Activated gamma-delta T cell treated with anti-CD3 and anti-CD28 coated beads, Interleukin-2, amount 50 U/mL, for 16 hours (primary cell): Measurements from ENCODE around the gene EMILIN1.

Experiments used
- DNase-seq: peaks from one replicate; pipeline ENCODE4 v3.0.0-alpha.2; 2020; ENCODE audit warnings: low read depth

Gene EMILIN1

DNA sequence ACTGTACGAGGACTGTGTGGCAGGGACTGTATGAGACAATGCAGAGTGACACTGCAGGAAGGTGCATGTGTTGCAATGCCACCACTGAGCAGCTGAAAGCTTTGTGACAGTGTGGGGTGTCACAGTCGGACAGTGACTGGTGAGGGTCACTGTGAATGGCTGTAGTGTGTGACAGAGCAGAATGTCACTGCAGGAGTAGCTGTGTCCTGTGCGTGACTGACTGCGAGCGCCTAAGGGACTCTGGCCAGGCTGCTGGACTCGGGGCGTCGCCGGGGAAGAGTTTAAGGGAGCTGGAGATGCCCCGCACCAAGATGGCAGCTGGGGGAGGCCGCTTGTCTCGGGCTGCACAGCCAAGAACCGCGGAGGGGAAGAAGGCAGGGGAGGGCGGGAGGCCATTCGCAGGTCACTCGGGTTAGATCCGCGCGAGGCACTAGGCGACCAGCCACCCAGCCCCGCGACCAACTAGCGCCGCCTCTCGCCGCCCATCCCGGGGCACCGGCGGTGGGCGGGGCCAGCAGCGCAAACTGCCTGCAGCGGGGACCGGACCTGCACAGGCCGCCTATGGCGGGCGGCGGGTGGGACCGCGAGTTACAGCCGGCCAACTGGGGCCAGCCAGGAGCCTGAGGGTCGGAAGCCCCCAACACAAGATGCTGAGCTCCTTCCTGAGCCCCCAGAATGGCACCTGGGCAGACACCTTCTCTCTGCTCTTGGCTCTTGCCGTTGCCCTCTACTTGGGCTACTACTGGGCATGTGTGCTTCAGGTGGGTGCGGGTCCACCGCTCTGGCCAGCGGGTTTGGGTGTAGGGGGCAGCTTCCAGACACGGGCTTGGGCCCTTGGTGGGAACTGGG lies 45.1 kb downstream of the EMILIN1 start, which contains the start of gene ABHD1:
Gene ABHD1, plus strand, starts transcription at position 514 of the 849 bp plus-strand sequence. Its CDS starts 134 bp downstream, at position 648.
- DNase-seq, result peak; percentile 46

DNA sequence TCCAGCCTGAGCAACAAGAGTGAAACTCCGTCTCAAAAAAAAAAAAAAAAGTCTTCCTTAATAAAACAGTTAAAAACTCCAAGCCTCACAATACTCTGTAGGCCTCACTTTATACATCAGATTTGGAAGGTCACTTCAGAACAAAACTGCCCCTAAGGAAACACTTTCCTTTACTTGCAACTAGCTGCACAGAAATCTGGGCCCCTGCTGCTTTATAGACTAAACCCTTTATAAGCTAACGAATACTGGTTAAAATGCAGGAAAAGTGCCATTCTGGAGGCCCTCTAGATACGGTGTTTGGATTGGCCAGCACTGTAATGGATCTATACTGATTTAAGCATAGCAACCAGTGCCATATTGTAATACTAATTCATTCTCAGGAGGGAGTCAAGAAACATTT lies 46.7 kb downstream of the EMILIN1 start:
- DNase-seq, result no peak

DNA sequence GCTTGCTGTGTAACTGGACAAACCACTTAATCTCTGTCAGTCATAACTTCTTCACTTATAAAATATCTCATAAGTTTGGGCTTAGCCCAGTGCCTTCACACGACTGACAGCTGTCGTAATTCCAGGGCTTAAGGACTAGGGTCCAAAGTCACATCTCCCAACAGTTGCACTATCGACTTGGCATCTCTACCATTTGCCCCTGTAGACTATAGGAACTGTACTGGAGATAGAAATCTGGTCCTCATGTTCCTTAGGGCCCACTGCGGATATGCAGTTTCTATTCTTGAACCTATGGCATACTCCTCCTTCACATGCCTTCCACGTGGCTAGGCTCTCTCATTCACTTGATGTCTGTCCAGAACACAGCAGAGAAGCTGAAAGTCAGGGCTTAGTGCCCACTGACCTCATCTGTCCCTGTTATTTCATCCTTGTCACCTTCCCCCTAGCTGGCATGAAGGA lies 47.9 kb downstream of the EMILIN1 start:
- no peak for DNase-seq

DNA sequence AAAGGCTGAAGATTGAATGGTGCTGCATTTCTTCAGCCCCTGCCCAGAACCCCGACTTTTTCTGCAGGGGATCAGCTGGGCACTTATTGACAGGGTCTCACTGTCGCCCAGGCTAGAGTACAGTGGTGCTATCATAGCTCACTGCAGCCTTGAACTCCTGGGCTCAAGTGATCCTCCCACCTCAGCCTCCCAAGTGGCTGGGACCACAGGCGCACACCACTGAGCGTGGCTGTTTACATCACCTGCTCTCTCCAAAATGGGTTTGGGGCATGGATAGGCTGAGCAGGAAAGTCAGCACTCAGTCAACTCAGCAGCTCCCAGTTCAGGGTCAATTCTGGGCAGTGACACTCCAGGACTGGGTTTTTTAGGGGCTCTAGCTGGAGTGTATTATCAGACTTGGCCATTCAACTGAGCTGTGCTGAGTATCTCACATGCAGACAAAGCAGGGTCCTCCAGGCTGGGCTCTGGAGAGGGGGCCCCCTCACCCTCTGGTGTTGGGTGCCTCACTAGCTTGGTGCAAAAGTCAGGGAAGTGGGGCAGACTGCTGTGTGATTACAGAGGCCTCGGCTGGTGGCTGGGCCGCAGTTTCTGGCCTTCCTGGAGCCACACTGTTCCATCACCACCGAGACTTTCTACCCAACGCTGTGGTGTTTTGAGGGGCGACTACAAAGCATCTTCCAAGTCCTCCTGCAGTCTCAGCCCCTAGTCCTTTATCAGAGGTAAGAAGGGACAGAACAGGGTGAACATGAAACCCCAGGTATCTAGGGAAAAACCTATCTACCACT lies 49.7 kb downstream of the EMILIN1 start:
- no peak for DNase-seq

DNA sequence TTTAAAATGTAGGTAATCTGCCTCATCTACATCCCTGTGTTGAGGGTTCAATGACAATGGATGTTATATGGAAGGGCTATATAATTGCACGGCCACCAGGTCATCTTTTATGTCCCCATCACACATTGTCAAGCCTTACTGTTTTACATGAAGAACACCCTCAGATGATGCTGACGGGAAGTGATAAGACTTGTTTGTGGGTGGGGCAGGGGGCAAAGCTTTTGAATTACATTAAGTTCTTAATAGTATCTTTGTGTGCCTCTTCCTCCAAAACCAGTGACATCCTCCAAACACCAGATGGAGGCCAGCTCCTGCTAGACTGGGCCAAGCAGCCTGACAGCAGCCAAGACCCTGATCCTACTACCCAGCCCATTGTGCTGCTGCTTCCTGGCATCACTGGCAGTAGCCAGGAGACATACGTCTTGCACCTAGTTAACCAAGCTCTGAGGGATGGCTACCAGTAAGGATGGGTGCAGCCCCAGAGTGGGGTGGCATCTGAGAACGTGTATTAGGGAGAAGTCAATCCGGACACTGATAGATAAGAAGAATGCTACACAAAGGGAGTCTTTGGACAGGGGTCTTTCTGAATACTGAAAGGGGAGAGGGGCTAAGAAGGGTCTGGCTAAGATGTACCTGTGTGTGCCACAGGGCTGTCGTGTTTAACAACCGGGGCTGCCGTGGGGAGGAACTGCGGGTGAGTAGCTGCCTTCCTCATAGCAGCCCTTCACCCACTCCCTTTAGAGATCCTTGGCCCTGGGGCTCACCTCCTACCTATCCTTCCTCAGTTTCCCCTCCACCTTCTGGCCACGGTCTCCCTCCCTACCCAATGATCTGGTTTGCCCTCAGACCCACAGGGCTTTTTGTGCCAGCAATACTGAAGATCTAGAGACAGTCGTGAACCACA lies 50.5 kb downstream of the EMILIN1 start:
- no peak for DNase-seq

DNA sequence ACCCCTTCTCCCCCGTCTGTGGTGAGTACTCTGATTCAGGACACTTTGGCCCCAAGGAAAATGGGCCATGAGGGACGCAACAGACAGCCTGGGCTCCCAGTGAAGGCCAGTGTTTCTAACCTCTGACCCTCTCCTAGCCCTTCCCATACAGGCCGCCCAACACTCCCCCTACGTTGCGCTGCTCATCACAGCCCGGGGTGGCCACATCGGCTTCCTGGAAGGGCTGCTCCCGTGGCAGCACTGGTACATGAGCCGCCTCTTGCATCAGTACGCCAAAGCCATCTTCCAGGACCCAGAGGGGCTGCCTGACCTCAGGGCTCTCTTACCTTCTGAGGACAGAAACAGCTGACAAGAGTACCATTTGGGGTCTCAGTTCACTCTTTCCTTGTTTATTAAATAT lies 52.0 kb downstream of the EMILIN1 start:
- no peak for DNase-seq

DNA sequence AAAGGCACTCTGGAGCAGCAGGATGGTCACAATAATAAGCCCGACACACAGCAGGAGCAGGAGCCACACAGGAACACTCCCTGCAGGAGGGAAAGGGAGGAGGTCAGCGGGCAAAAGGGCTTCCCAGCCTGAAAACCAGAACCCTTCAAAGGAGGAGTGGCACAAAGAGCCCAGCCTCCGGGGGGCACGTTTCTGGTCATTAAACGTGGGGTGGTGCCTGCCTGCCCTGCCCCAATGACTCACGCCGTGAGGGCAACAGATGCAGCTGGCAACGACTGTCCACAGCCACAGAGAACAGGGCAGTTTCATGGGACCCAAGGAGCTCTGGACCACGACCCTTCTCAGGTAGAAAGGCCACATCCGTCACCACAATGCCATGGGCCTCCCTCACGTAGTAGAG lies 53.0 kb downstream of the EMILIN1 start:
- no peak for DNase-seq

DNA sequence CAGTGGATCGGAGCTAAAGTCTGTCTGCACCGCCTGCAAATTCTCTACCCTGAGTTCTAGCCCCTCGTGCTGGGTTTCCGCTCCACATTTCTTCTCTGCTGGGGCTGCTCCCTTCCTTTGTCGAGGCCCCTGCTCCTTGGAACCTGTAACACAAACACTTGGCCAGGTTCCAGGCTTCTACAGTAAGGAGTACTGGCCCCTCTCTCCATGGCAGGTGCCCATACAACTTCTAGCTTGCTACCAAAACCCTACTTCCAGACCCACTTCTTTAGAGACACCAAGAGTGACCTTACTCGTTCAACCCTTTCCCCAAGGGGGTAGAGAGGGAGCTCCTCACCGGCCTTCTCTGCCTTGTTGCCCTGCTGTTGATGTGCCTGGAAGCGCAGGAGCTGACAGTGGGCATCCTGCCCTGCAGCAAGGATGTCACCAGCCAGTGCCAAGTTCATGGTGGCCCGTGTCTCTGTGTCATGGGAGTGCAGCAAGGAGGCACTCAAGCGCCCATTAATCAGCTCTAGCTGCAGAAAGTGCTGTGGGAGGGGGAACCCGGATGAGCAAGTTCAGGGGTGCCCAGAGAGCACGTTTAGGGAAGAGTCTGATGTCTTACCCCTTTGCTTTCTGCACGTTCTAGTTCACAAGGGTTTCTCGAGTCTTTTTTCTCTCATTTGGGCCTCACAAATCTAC lies 54.9 kb downstream of the EMILIN1 start:
- no peak for DNase-seq

DNA sequence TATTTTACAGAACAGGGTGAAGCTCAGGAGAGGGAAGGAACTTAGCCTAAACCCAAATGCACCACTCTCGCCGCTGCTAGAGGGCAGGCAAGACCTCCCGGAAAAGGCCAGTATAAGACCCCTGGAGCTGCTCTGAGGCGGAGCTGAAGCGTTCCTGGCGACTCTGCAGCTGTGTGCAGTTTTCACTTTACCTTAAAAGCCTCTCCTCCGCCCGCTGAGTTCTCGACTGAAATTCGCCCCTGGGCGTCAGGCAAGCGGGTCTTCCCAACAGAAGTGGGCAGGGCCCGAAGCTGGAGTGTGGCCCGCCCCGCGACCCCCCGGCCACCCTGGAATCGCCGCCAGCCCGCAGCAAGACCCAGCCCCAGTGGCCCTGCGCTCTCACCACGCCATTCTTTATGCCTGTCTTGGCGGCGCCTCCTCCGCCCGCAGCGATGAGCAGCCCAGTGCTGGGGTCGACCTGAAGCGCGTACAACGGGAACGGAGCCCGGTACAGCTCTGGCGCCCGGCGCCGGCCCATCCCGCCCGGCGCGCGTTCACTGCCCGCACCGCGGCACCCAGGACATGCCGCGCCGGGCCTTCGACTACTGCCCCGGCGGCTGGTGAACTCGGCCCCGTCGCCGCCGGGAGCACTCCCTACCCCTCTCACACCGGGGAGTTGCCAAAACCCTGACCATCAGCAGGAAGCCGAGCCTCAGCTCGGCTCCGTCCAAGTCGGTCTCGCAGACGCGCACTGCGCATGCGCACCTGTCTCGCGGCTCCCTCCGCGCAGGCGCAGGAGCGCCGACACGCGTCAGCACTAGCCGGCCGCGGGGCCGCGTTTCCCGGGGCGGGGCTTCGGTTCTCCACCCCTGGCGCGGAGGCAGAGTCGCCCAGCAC lies 55.7 kb downstream of the EMILIN1 start, which contains the start of gene PREB:
Gene PREB, minus strand, starts transcription at position 732 of the 876 bp plus-strand sequence. Its CDS starts 215 bp downstream, at position 517.
- DNase-seq, result peak; percentile 98

DNA sequence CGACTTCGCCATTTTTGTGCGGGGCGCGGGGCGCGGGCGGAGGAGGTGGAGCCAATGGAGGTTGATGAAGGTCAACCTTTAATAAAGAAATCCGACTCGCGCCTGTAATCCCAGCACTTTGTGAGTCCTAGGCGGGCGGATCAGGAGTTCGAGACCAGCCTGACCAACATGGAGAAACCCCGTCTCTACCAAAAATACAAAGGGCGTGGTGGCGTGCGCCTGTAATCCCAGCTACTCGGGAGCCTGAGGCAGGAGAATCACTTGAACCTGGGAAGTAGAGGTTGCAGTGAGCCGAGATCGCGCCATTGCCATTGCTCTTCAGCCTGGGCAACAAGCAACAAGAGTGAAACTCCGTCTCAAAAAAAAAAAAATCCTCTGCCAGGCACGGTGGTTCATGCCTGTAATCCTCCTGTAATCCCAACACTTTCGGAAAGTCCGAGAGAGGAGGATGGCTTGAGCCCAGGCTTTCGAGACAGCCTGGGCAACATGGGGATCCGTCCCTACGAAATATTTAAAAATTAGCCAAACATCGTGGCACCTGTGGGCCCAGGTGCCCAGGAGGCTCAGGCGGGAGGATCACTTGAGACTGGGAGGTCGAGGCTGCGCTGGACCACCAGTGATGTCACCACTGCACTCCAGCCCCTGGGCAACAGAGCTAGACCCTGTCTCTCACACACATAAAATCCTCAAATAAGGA lies 56.5 kb downstream of the EMILIN1 start:
- DNase-seq, result no peak

DNA sequence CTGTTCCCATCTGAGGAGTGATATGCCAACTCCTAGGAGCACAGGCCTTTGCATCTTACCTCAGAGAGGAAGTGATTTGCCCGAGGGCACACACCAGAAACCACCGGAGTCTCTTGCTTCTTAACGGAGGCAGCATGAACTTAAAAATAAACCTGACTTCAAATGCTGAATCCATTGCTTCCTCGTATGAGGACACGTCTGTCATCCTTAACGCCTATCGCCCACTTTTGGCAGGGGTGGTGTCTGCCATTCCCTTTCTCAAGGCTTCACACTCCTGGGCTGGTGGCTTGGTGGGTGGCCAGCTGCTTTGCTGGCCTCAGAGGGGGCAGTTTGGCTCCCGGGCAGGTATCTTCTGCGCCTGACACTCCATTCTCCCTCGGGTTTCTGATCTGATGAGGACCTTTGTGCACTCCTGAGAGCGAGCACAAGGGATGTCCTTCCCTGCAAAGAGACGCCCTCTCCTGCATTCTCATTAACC lies 57.1 kb downstream of the EMILIN1 start:
- no peak for DNase-seq
